ENCODE results near the gene GRK5.

The GRK5 gene

DNA sequence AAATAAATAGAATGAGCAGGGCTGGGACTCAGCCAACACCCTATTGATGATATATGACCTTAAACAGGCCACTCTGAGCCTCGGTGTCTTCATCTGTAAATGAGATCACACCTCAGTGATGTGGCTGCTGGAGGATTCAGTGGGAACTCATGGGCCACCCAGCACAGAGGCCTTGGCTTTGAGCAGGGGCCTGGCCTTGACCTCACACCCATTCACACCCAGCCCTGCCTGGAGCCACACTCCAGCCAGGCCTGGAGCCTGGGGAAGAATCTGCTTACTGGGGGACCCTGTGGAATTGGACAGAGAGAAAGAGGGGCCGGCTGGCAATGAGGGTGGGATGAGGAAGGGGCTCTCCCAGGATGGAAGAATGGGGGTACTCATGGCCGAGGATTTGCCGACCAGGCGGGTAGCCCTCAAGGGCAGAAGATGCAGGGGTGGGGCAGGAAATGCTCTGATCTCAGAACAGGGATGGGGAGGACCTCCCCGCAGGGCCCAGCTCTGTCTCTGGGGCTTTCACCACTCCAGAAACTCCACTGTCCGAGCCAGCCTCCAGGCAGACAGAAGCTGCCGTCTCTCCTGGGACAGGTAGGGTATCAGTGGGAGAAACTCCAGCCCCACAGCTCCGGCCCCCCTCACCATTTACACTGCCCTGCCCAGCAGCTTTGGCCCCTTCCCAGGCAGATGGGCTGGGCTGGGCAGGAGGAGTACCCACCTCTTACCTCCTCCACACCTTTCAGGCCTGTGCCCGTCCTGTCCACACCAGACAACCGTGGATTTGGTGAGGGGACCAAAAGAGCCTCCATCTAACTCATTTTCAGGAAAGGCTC is 253.2 kb downstream of the GRK5 start:
- TF ChIP-seq, protein P1, sequence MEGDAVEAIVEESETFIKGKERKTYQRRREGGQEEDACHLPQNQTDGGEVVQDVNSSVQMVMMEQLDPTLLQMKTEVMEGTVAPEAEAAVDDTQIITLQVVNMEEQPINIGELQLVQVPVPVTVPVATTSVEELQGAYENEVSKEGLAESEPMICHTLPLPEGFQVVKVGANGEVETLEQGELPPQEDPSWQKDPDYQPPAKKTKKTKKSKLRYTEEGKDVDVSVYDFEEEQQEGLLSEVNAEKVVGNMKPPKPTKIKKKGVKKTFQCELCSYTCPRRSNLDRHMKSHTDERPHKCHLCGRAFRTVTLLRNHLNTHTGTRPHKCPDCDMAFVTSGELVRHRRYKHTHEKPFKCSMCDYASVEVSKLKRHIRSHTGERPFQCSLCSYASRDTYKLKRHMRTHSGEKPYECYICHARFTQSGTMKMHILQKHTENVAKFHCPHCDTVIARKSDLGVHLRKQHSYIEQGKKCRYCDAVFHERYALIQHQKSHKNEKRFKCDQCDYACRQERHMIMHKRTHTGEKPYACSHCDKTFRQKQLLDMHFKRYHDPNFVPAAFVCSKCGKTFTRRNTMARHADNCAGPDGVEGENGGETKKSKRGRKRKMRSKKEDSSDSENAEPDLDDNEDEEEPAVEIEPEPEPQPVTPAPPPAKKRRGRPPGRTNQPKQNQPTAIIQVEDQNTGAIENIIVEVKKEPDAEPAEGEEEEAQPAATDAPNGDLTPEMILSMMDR (IDR thresholded peaks at IDR 0.05; ENCODE audit: insufficient read depth, low read length, poor library complexity, severe bottlenecking) = no peak
- no peak for TF ChIP-seq EZH2phosphoT487 (conservative IDR thresholded peaks at IDR 0.05; ENCODE audit: low read length)
- H4K20me1 ChIP-seq (ENCODE audit: low read depth, low read length) = no peaks in the 10 kb centered on the region
- H3K9me3 ChIP-seq (ENCODE audit: insufficient read depth, low read length) = 0 out of 2 replicates have a peak, but pooled peaks cover 8% of the 10 kb centered on the region
- no peaks in the 10 kb centered on the region for H3K36me3 ChIP-seq (ENCODE audit: low read length)
- H3K27me3 ChIP-seq (ENCODE audit: low read length) = no peaks in the 10 kb centered on the region
- H2AFZ ChIP-seq (ENCODE audit: low read depth, low read length, severe bottlenecking) = no peak overlapping the region
- H3K4me3 ChIP-seq (ENCODE audit: insufficient read depth, low read length, poor library complexity, severe bottlenecking) = no peak overlapping the region
- no peaks in the 10 kb centered on the region for H3K9me2 ChIP-seq (replicated peaks; ENCODE audit: insufficient read depth, low read length)
- no peaks in the 10 kb centered on the region for H3F3A ChIP-seq (ENCODE audit: insufficient read depth)
- H3K79me2 ChIP-seq (ENCODE audit: insufficient read depth, low read length) = no peaks in the 10 kb centered on the region
- no peak overlapping the region for H3K27ac ChIP-seq (ENCODE audit: low read depth, low read length)
- H3K4me2 ChIP-seq (ENCODE audit: low read depth, low read length, poor library complexity, severe bottlenecking) = no peak overlapping the region
- no peak overlapping the region for H3K9ac ChIP-seq (ENCODE audit: low read length)

DNA sequence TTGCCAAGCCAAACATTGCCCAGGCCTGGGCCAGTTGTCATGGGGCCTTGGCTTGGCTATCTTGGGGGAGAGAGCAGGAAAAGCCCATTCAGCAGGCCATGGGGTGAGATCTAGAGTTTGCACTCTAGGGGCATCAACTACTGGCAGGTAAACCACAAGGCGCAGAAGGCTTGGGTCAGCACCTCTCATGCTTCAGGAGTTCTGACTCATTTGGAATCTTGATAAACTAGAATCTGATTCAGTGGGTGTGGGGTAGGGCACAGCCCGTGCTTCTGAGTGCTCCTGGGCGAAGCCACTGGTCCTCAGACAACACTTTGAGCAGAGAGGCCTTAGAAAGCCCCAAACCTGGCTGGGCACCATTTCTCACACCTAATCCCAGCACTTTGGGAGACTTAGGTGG is 254.0 kb downstream of the GRK5 start:
- H3K9me2 ChIP-seq (replicated peaks; ENCODE audit: insufficient read depth, low read length) = no peaks in the 10 kb centered on the region
- H3K79me2 ChIP-seq (ENCODE audit: insufficient read depth, low read length) = no peaks in the 10 kb centered on the region
- H3K9ac ChIP-seq (ENCODE audit: low read length) = no peak overlapping the region
- no peaks in the 10 kb centered on the region for H3K27me3 ChIP-seq (ENCODE audit: low read length)
- TF ChIP-seq, protein P1 (IDR thresholded peaks at IDR 0.05; ENCODE audit: insufficient read depth, low read length, poor library complexity, severe bottlenecking) = no peak
- no peak for TF ChIP-seq EZH2phosphoT487 (conservative IDR thresholded peaks at IDR 0.05; ENCODE audit: low read length)
- H3K4me2 ChIP-seq (ENCODE audit: low read depth, low read length, poor library complexity, severe bottlenecking) = no peak overlapping the region
- no peak overlapping the region for H2AFZ ChIP-seq (ENCODE audit: low read depth, low read length, severe bottlenecking)
- no peaks in the 10 kb centered on the region for H3K36me3 ChIP-seq (ENCODE audit: low read length)
- no peak overlapping the region for H3K27ac ChIP-seq (ENCODE audit: low read depth, low read length)
- H3K4me3 ChIP-seq (ENCODE audit: insufficient read depth, low read length, poor library complexity, severe bottlenecking) = no peak overlapping the region
- no peaks in the 10 kb centered on the region for H3F3A ChIP-seq (ENCODE audit: insufficient read depth)
- 0 out of 2 replicates have a peak, but pooled peaks cover 8% of the 10 kb centered on the region for H3K9me3 ChIP-seq (ENCODE audit: insufficient read depth, low read length)
- no peaks in the 10 kb centered on the region for H4K20me1 ChIP-seq (ENCODE audit: low read depth, low read length)

DNA sequence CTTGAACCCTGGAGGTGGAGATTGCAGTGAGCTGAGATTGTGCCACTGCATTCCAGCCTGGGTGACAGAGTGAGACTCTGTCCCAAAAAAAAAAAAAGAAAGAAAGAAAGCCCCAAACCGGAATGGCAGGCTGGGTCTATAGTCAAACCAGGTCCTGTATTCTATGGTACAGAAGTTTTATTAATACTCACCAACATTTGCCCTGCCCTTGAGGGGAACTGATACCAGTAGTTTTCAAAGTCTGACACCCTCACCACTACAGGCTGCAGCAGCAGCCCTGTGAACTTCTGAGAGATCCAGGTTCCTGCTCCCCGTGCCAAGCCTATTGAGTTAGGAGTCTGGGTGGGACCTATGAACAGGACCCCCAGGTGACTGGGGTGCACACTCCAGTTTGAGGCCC is 254.6 kb downstream of the GRK5 start:
- no peak overlapping the region for H2AFZ ChIP-seq (ENCODE audit: low read depth, low read length, severe bottlenecking)
- H3F3A ChIP-seq (ENCODE audit: insufficient read depth) = no peaks in the 10 kb centered on the region
- H4K20me1 ChIP-seq (ENCODE audit: low read depth, low read length) = no peaks in the 10 kb centered on the region
- no peak overlapping the region for H3K27ac ChIP-seq (ENCODE audit: low read depth, low read length)
- H3K4me2 ChIP-seq (ENCODE audit: low read depth, low read length, poor library complexity, severe bottlenecking) = no peak overlapping the region
- H3K9me2 ChIP-seq (replicated peaks; ENCODE audit: insufficient read depth, low read length) = no peaks in the 10 kb centered on the region
- no peaks in the 10 kb centered on the region for H3K36me3 ChIP-seq (ENCODE audit: low read length)
- H3K79me2 ChIP-seq (ENCODE audit: insufficient read depth, low read length) = no peaks in the 10 kb centered on the region
- H3K9me3 ChIP-seq (ENCODE audit: insufficient read depth, low read length) = 0 out of 2 replicates have a peak, but pooled peaks cover 8% of the 10 kb centered on the region
- no peaks in the 10 kb centered on the region for H3K27me3 ChIP-seq (ENCODE audit: low read length)
- no peak overlapping the region for H3K9ac ChIP-seq (ENCODE audit: low read length)
- no peak overlapping the region for H3K4me3 ChIP-seq (ENCODE audit: insufficient read depth, low read length, poor library complexity, severe bottlenecking)
- TF ChIP-seq EZH2phosphoT487 (conservative IDR thresholded peaks at IDR 0.05; ENCODE audit: low read length) = no peak
- TF ChIP-seq, protein P1 (IDR thresholded peaks at IDR 0.05; ENCODE audit: insufficient read depth, low read length, poor library complexity, severe bottlenecking) = no peak
